Spleen (tissue), 7 donors: ENCODE measurements around the gene TTLL5.

Experiments
- POLR2A ChIP-seq, 3 donors: fragments of 450-650 bp; IDR thresholded peaks; one replicate each; pipeline ENCODE4 v1.5.1; 2017; ENCODE audit warnings: antibody characterized with exemption in 3 of 3, mild to moderate bottlenecking in 1 of 3
- POLR2AphosphoS5 ChIP-seq, 3 donors: sonication (generic); formaldehyde crosslinking; IDR thresholded peaks; one replicate each; pipeline ENCODE4 v1.5.1; 2017; ENCODE audit warnings: antibody characterized with exemption in 3 of 3
- TF ChIP-seq, protein P1 (sequence below), 11 experiments: fragments of 200-600 bp in 7 of 11; fragments of 450-650 bp in 4 of 11; sonication (generic) in 4 of 11; IDR thresholded peaks in 8 of 11; conservative IDR thresholded peaks in 3 of 11; 1 replicate in 7 of 11; 2 replicates in 4 of 11; pipeline versions ENCODE4 v1.4.0 to v1.8.0; 2016 to 2021; ENCODE audit warnings: antibody characterized with exemption in 11 of 11, inconsistent platforms in 4 of 11, mild to moderate bottlenecking in 1 of 11
- donor health status: DM: no; HTN: no; CAD: no; lungs with moderate emphysema.
- donor health status: DM: no; HTN: no; CAD: no.
- donor health status: DM: no; HTN: no; CAD: no.

DNA sequence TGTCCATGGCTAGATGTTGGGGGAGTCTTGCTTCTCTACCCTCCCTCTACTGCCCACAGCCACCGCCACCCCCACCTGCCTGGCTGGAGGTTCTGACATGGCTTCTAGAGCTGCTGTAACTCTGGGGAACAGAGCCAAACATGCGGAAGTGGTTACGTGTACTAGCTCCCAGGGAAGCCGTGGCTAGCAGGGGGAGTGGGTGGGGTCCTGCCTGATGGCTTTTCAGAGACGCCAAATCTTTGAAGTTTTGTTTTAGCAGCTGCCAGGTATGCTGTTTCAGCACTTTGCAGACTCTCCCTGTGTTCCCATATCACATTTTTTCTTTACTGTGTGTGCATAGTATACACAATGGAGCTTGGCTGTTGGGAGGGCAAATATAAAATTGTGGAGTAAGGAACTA lies 170.4 kb downstream of the TTLL5 start:
- TF ChIP-seq, protein P1, sequence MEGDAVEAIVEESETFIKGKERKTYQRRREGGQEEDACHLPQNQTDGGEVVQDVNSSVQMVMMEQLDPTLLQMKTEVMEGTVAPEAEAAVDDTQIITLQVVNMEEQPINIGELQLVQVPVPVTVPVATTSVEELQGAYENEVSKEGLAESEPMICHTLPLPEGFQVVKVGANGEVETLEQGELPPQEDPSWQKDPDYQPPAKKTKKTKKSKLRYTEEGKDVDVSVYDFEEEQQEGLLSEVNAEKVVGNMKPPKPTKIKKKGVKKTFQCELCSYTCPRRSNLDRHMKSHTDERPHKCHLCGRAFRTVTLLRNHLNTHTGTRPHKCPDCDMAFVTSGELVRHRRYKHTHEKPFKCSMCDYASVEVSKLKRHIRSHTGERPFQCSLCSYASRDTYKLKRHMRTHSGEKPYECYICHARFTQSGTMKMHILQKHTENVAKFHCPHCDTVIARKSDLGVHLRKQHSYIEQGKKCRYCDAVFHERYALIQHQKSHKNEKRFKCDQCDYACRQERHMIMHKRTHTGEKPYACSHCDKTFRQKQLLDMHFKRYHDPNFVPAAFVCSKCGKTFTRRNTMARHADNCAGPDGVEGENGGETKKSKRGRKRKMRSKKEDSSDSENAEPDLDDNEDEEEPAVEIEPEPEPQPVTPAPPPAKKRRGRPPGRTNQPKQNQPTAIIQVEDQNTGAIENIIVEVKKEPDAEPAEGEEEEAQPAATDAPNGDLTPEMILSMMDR (IDR thresholded peaks at IDR 0.05 in 8 of 11, conservative IDR thresholded peaks at IDR 0.05 in 3 of 11) = no peak
- no peak for TF ChIP-seq POLR2A (IDR thresholded peaks at IDR 0.05)
- TF ChIP-seq POLR2AphosphoS5 (IDR thresholded peaks at IDR 0.05) = no peak
